Measurements from ENCODE around the gene KDELR1. TPM values are rescaled to one million over a fixed set of nuclear protein-coding genes. Genes with fewer than 3 reads are reported as not detected.
A peak's percentile ranks its signal among the peaks of the same experiment; 100 is the strongest.

The KDELR1 gene
- 10 to 100 TPM; 69.5 to 78.8 TPM for total RNA-seq

GRCh38 chr19:48391100-48392005, at the start of gene KDELR1:
Gene KDELR1, minus strand, starts transcription at chr19:48391551. Its CDS starts 193 bp downstream, at chr19:48391358.
- intact Hi-C loops (cut with DNase I, micrococcal nuclease) = loop anchor here (1.0 to 10.0 kb wide), 7 partner anchors 27 to 228 kb away; partner anchors contain the start of genes SYNGR4 (in 2 of the 2), CYTH2 (in 1 of the 2), GRWD1 (in 1 of the 2) and RPL18 (in 1 of the 2)
- peaks cover 21% of the 10 kb centered on the region for H3K36me3 Mint-ChIP-seq (ENCODE audit: low read depth)
- H3K4me1 Mint-ChIP-seq = peaks cover 17% of the 10 kb centered on the region
- H3K4me3 Mint-ChIP-seq = peak within 1 kb of the TSS; percentile 92
- H3K9me3 Mint-ChIP-seq (ENCODE audit: low read depth) = no peaks in the 10 kb centered on the region
- peak within 1 kb of the TSS; percentile 93 for H3K27ac Mint-ChIP-seq
- peak; percentile 82 for ATAC-seq
- H3K27me3 Mint-ChIP-seq = peaks cover 19% of the 10 kb centered on the region
- CTCF ChIA-PET = interaction anchor here (0.5 to 2.4 kb wide), 18 partner anchors 9 to 236 kb away, joined by 3 to 17 read pairs (median 3); partner anchors contain the start of genes SYNGR4 and TMEM143
- POLR2A ChIA-PET = interaction anchor here (0.8 to 1.3 kb wide), 2 partner anchors 24 to 28 kb away, joined by 3 to 10 read pairs; partner anchors contain the start of genes SYNGR4 and TMEM143
- DNase-seq = peak; percentile 85

GRCh38 chr19:48436586-48436985, 45.2 kb upstream of the KDELR1 start:
- Mint-ChIP-seq H3K9me3 (ENCODE audit: low read depth) (no peaks in the 10 kb centered on the region), H3K4me3 (no peak overlapping the region), H3K36me3 (ENCODE audit: low read depth) (no peaks in the 10 kb centered on the region), H3K4me1 (no peaks in the 10 kb centered on the region), H3K27me3 (peaks cover 11% of the 10 kb centered on the region), H3K27ac (no peak overlapping the region)
- DNase-seq = no peak
- CTCF ChIA-PET = interaction anchor here (0.8 to 1.6 kb wide), 2 partner anchors 8 to 34 kb away, joined by 3 to 4 read pairs; no protein-coding TSS in a partner anchor
- ATAC-seq = no peak
- POLR2A ChIA-PET = no interaction called here
- intact Hi-C loops (cut with DNase I, micrococcal nuclease) = no loop called here

- Mint-ChIP-seq H3K36me3 (ENCODE audit: low read depth) (no peaks in the 10 kb centered on the region), H3K4me3 (no peak overlapping the region), H3K9me3 (ENCODE audit: low read depth) (no peaks in the 10 kb centered on the region), H3K27me3 (peaks cover 6% of the 10 kb centered on the region), H3K27ac (no peak overlapping the region), H3K4me1 (no peaks in the 10 kb centered on the region)
- no peak for DNase-seq
- intact Hi-C loops (cut with DNase I, micrococcal nuclease) = no loop called here
- ChIA-PET POLR2A (no interaction called here), CTCF (interaction anchor here (0.6 to 0.7 kb wide), 2 partner anchors 14 to 211 kb away, joined by 3 read pairs; no protein-coding TSS in a partner anchor)
- no peak for ATAC-seq
These were observed 42.0 kb upstream of the KDELR1 start for GRCh38 chr19:48433337-48433736.

GRCh38 chr19:48428670-48429069, 37.3 kb upstream of the KDELR1 start:
- no peaks in the 10 kb centered on the region for H3K36me3 Mint-ChIP-seq (ENCODE audit: low read depth)
- H3K4me3 Mint-ChIP-seq = no peak overlapping the region
- H3K27me3 Mint-ChIP-seq = no peaks in the 10 kb centered on the region
- POLR2A ChIA-PET = no interaction called here
- no peak overlapping the region for H3K27ac Mint-ChIP-seq
- ATAC-seq (no peak), DNase-seq (no peak)
- CTCF ChIA-PET = interaction anchor here (0.6 to 1.3 kb wide), 4 partner anchors 16 to 1533 kb away, joined by 3 to 4 read pairs (median 3); no protein-coding TSS in a partner anchor
- intact Hi-C loops (cut with DNase I, micrococcal nuclease) = no loop called here
- H3K4me1 Mint-ChIP-seq = peaks cover 5% of the 10 kb centered on the region
- H3K9me3 Mint-ChIP-seq (ENCODE audit: low read depth) = no peaks in the 10 kb centered on the region

GRCh38 chr19:48424694-48425219, 33.4 kb upstream of the KDELR1 start:
- DNase-seq (peak; percentile 17), ATAC-seq (peak; percentile 26)
- Mint-ChIP-seq H3K9me3 (ENCODE audit: low read depth) (no peaks in the 10 kb centered on the region), H3K27ac (no peak overlapping the region), H3K4me3 (no peak overlapping the region), H3K27me3 (peaks cover 2% of the 10 kb centered on the region), H3K4me1 (peaks cover 5% of the 10 kb centered on the region), H3K36me3 (ENCODE audit: low read depth) (no peaks in the 10 kb centered on the region)
- ChIA-PET CTCF (no interaction called here), POLR2A (no interaction called here)
- intact Hi-C loops (cut with DNase I, micrococcal nuclease) = no loop called here

- no peak for ATAC-seq
- POLR2A ChIA-PET = no interaction called here
- DNase-seq = no peak
- intact Hi-C loops (cut with DNase I, micrococcal nuclease) = no loop called here
- Mint-ChIP-seq H3K9me3 (ENCODE audit: low read depth) (no peaks in the 10 kb centered on the region), H3K4me1 (peaks cover 17% of the 10 kb centered on the region), H3K4me3 (no peak overlapping the region), H3K27me3 (peaks cover 9% of the 10 kb centered on the region), H3K27ac (no peak overlapping the region), H3K36me3 (ENCODE audit: low read depth) (no peaks in the 10 kb centered on the region)
- CTCF ChIA-PET = no interaction called here
These were observed 30.2 kb upstream of the KDELR1 start for GRCh38 chr19:48421548-48421947.

- H3K27me3 Mint-ChIP-seq = peaks cover 15% of the 10 kb centered on the region
- H3K4me3 Mint-ChIP-seq = peak overlapping the region; percentile 29
- peak; percentile 87 for DNase-seq
- ATAC-seq = peak; percentile 81
- ChIA-PET CTCF (interaction anchor here (0.6 kb wide), 2 partner anchors 14 to 105 kb away, joined by 3 read pairs; no protein-coding TSS in a partner anchor), POLR2A (interaction anchor here (0.6 to 0.7 kb wide), 3 partner anchors 26 to 198 kb away, joined by 3 to 6 read pairs (median 4); no protein-coding TSS in a partner anchor)
- intact Hi-C loops (cut with DNase I, micrococcal nuclease) = loop anchor here (1.0 to 5.0 kb wide), 4 partner anchors 26 to 57 kb away; partner anchors contain the start of genes TMEM143 (in 2 of the 2), CYTH2 (in 1 of the 2), GRWD1 (in 1 of the 2) and SYNGR4 (in 1 of the 2)
- H3K9me3 Mint-ChIP-seq (ENCODE audit: low read depth) = no peaks in the 10 kb centered on the region
- H3K36me3 Mint-ChIP-seq (ENCODE audit: low read depth) = no peaks in the 10 kb centered on the region
- peak overlapping the region; percentile 83 for H3K27ac Mint-ChIP-seq
- peaks cover 21% of the 10 kb centered on the region for H3K4me1 Mint-ChIP-seq
These were observed 28.0 kb upstream of the KDELR1 start for GRCh38 chr19:48419158-48419920.

- ATAC-seq (peak; percentile 56), DNase-seq (peak; percentile 58)
- Mint-ChIP-seq H3K9me3 (ENCODE audit: low read depth) (no peaks in the 10 kb centered on the region), H3K27ac (peak overlapping the region; percentile 83), H3K36me3 (ENCODE audit: low read depth) (no peaks in the 10 kb centered on the region), H3K4me1 (peaks cover 21% of the 10 kb centered on the region), H3K27me3 (peaks cover 17% of the 10 kb centered on the region), H3K4me3 (no peak overlapping the region)
- intact Hi-C loops (cut with DNase I, micrococcal nuclease) = loop anchor here (1.0 to 5.0 kb wide), 4 partner anchors 27 to 56 kb away; partner anchors contain the start of genes TMEM143 (in 2 of the 2), CYTH2 (in 1 of the 2), GRWD1 (in 1 of the 2) and SYNGR4 (in 1 of the 2)
- CTCF ChIA-PET = interaction anchor here (0.6 to 0.7 kb wide), 2 partner anchors 104 to 990 kb away, joined by 3 read pairs; no protein-coding TSS in a partner anchor
- POLR2A ChIA-PET = interaction anchor here (0.6 to 0.9 kb wide), 3 partner anchors 26 to 200 kb away, joined by 3 to 6 read pairs (median 4); partner anchors contain the start of genes RPL18 and SPHK2
These were observed 27.1 kb upstream of the KDELR1 start for GRCh38 chr19:48418317-48419064.

GRCh38 chr19:48417421-48417820, 26.1 kb upstream of the KDELR1 start:
- no peaks in the 10 kb centered on the region for H3K9me3 Mint-ChIP-seq (ENCODE audit: low read depth)
- H3K27me3 Mint-ChIP-seq = peaks cover 17% of the 10 kb centered on the region
- H3K4me3 Mint-ChIP-seq = no peak overlapping the region
- intact Hi-C loops (cut with DNase I, micrococcal nuclease) = loop anchor here in 1 of 2 experiments (5.0 kb wide), 1 partner anchor 55 kb away; the partner anchor contains the start of genes SYNGR4 and TMEM143
- H3K4me1 Mint-ChIP-seq = peaks cover 21% of the 10 kb centered on the region
- no peak for DNase-seq
- ATAC-seq = no peak
- ChIA-PET POLR2A (interaction anchor here (0.7 to 0.9 kb wide), 2 partner anchors 202 to 959 kb away, joined by 3 read pairs; partner anchors contain the start of genes RPL18 and SPHK2), CTCF (interaction anchor here (0.7 to 1.0 kb wide), 2 partner anchors 26 to 85 kb away, joined by 3 to 4 read pairs; partner anchors contain the start of gene KDELR1)
- no peaks in the 10 kb centered on the region for H3K36me3 Mint-ChIP-seq (ENCODE audit: low read depth)
- no peak overlapping the region for H3K27ac Mint-ChIP-seq

GRCh38 chr19:48415806-48416221, 24.5 kb upstream of the KDELR1 start:
- H3K27ac Mint-ChIP-seq = no peak overlapping the region
- ChIA-PET POLR2A (no interaction called here), CTCF (interaction anchor here (1.3 kb wide), 1 partner anchor 23 kb away, joined by 3 read pairs; the partner anchor contains the start of gene GRIN2D)
- no peak for ATAC-seq
- no peak overlapping the region for H3K4me3 Mint-ChIP-seq
- peaks cover 21% of the 10 kb centered on the region for H3K4me1 Mint-ChIP-seq
- DNase-seq = no peak
- H3K27me3 Mint-ChIP-seq = peaks cover 15% of the 10 kb centered on the region
- intact Hi-C loops (cut with DNase I, micrococcal nuclease) = loop anchor here (1.0 to 5.0 kb wide), 7 partner anchors 17 to 95 kb away; partner anchors contain the start of genes SYNGR4 (in 2 of the 2), CYTH2 (in 1 of the 2) and TMEM143 (in 1 of the 2)
- H3K9me3 Mint-ChIP-seq (ENCODE audit: low read depth) = no peaks in the 10 kb centered on the region
- no peaks in the 10 kb centered on the region for H3K36me3 Mint-ChIP-seq (ENCODE audit: low read depth)
